BJ (cell line): ENCODE data around the gene LUZP2. TPM values are rescaled to one million over a fixed set of nuclear protein-coding genes. Genes with fewer than 3 reads are reported as not detected.

Experiments used
- CTCF ChIA-PET: fragments of 350-600 bp; formaldehyde crosslinking; extraction: SDS; loops from one replicate; lab custom pipeline; 2021; ENCODE audit warnings: antibody characterized with exemption, inconsistent platforms; lab: Yijun Ruan, JAX
- POLR2A ChIA-PET: fragments of 300-600 bp; sonication (Branson Sonifier 250); formaldehyde crosslinking; extraction: SDS; loops from one replicate; lab custom pipeline; 2021; ENCODE audit warnings: antibody characterized with exemption; lab: Charles Lee
- DNase-seq: peaks from one replicate; pipeline ENCODE4 v3.0.0-alpha.2; 2011; ENCODE audit warnings: low read depth
- H3K27me3 ChIP-seq: 2 replicates; pipeline ENCODE4 v1.6.0; 2011; ENCODE audit warnings: low read length; ENCODE audit not compliant: control insufficient read depth, insufficient read depth
- H3K36me3 ChIP-seq: 2 replicates; pipeline ENCODE4 v1.5.1; 2011; ENCODE audit warnings: low read length; ENCODE audit not compliant: control insufficient read depth, insufficient read depth
- H3K4me3 ChIP-seq: 2 replicates; pipeline ENCODE4 v1.5.1; 2011; ENCODE audit warnings: low read depth, mild to moderate bottlenecking, control low read depth, low read length
- polyA plus RNA-seq: library from polyadenylated mRNA; depleted of rRNA; stranded (reverse); fragments of >200 nt; gene quantifications from 2 replicates; pipeline ENCODE4 v1.2.3, GENCODE V29; 2011
- TF ChIP-seq, protein P1 (sequence below): IDR thresholded peaks from 2 replicates; pipeline ENCODE4 v1.5.1; 2011; ENCODE audit warnings: low read depth, mild to moderate bottlenecking, control low read depth, inconsistent platforms, low read length, moderate library complexity; ENCODE audit not compliant: insufficient read depth

The LUZP2 gene
- polyA plus RNA-seq, 1 experiment: 0.05 TPM

DNA sequence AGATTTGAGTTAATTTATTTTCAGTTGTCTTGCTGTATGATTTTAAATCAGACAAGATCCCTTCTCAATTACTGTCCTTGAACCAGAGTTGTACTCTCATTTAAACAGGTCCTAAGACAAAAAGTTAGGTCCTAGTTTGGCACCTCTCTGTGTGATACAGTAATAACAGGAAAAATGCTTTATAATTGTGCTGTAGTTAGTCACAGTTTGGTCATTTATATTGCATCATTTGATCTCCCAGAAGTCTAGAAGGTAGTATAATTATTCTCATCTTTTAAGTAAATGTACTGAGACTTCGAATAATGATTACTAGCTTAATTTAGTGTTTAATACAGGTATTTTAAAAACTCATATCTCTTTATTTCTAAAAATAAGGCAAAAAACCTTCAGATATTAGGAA, 18.1 kb upstream of the LUZP2 start:
- CTCF ChIA-PET: no interaction called here
- DNase-seq: no peak

DNA sequence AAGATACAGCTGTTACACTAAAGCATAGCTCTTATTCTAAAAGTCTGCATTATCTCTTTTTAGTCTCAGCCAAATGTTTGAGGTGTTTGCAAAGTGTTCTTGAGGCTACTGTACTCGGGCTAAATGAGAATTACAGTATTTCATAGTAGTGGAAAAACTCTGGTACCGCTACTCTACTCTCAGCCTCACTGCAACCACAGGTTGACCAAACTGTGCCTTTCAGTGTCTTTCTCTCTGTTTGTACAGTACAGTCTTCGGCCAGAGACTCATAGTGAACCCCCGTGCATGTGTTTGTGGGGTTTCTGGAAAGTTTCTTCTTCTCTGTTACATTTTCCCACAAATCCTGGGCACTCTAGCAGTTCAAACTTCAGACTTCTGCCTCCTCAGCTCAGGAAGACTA, 7.4 kb upstream of the LUZP2 start:
- CTCF ChIA-PET: no interaction called here

More for the DNA sequence above, 18.1 kb upstream of the LUZP2 start:
- Histone ChIP-seq H3K4me3 (no peak overlapping the region), H3K27me3 (no peaks in the 10 kb centered on the region), H3K36me3 (no peaks in the 10 kb centered on the region)
- POLR2A ChIA-PET: no interaction called here
- TF ChIP-seq, protein P1, sequence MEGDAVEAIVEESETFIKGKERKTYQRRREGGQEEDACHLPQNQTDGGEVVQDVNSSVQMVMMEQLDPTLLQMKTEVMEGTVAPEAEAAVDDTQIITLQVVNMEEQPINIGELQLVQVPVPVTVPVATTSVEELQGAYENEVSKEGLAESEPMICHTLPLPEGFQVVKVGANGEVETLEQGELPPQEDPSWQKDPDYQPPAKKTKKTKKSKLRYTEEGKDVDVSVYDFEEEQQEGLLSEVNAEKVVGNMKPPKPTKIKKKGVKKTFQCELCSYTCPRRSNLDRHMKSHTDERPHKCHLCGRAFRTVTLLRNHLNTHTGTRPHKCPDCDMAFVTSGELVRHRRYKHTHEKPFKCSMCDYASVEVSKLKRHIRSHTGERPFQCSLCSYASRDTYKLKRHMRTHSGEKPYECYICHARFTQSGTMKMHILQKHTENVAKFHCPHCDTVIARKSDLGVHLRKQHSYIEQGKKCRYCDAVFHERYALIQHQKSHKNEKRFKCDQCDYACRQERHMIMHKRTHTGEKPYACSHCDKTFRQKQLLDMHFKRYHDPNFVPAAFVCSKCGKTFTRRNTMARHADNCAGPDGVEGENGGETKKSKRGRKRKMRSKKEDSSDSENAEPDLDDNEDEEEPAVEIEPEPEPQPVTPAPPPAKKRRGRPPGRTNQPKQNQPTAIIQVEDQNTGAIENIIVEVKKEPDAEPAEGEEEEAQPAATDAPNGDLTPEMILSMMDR: no peak

DNA sequence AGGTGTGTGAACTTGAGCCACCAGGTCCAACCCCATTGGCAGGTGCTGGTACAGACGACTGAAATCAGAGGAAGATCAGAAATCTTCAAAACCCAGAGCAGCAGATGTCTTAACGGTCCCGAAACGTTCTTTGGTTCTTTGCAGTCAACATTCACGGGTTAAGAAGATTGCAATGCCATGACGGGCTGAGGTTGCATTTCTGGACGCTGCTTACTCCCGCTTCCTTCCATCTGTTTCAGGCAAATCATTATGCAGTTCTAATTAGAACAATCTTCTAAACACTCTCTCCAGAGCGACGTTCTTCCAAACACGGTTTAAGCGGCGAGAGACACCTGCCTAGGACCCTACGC, 492 bp upstream of the LUZP2 start:
- ChIA-PET POLR2A (no interaction called here), CTCF (no interaction called here)
- TF ChIP-seq, protein P1: no peak
- 0 out of 2 replicates have a peak, but pooled peaks cover 1% of the 10 kb centered on the region for H3K27me3 ChIP-seq
- no peaks in the 10 kb centered on the region for H3K36me3 ChIP-seq
- H3K4me3 ChIP-seq: peak overlapping the region; percentile 18
- no peak for DNase-seq

More for the DNA sequence above, 7.4 kb upstream of the LUZP2 start:
- H3K27me3 ChIP-seq: no peaks in the 10 kb centered on the region
- DNase-seq: no peak
- no peak overlapping the region for H3K4me3 ChIP-seq
- POLR2A ChIA-PET: no interaction called here
- H3K36me3 ChIP-seq: no peaks in the 10 kb centered on the region
- TF ChIP-seq, protein P1: no peak

DNA sequence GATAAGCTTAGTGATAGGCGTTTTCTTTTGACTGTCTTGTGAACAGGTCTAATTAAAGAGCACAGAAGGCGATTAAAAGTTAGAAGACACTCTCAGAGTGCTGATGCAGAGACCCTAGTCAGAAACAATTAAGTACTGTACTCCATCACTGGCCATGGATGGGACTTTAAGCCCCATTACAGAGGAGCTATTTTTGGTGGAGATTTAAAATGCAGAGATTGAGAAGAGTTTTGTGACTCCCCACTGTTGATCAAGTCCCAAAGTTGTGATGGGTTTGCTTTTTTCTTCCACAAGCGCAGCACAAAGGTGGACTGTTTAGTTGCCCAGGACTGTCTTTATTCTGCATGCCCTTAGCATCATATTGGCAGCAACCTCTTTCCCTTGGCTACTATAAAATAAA, 978 bp downstream of the LUZP2 start:
- no peak overlapping the region for H3K4me3 ChIP-seq
- DNase-seq: no peak
- no peaks in the 10 kb centered on the region for H3K36me3 ChIP-seq
- 0 out of 2 replicates have a peak, but pooled peaks cover 1% of the 10 kb centered on the region for H3K27me3 ChIP-seq
- ChIA-PET POLR2A (no interaction called here), CTCF (no interaction called here)
- TF ChIP-seq, protein P1: no peak

DNA sequence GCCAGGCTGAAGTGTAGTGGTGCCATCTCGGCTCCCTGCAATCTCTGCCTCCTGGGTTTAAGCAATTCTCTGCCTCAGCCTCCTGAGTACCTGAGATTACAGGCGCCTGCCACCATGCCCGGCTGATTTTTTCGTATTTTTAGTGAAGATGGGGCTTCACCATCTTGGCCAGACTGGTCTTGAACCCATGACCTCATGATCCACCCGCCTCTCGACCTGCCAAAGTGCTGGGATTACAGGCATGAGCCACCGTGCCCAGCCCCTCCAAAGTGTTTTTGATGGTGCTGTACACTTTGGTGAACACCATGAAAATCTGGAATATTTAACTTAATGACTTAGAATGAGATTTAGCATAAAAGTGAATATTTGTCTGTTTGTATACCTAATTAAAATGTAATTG, 5.6 kb downstream of the LUZP2 start:
- ChIA-PET CTCF (interaction anchor here (0.7 kb wide), 1 partner anchor 43 kb away, joined by 3 read pairs; no protein-coding TSS in a partner anchor), POLR2A (no interaction called here)
- H3K4me3 ChIP-seq: no peak overlapping the region
- TF ChIP-seq, protein P1: no peak
- H3K27me3 ChIP-seq: no peaks in the 10 kb centered on the region
- DNase-seq: no peak
- H3K36me3 ChIP-seq: no peaks in the 10 kb centered on the region
